VCaP (cell line): ENCODE measurements around the gene DCAF12.
A peak's percentile ranks its signal among the peaks of the same experiment; 100 is the strongest.

Source experiments
- H3K27ac ChIP-seq: fragments of 450-650 bp; 2 replicates; pipeline ENCODE4 v1.5.1; 2017
- TF ChIP-seq, protein P1 (sequence below): fragments of 450-650 bp; conservative IDR thresholded peaks from 2 replicates; pipeline ENCODE4 v1.5.1; 2017; ENCODE audit warnings: mild to moderate bottlenecking, moderate library complexity

DCAF12 gene

DNA sequence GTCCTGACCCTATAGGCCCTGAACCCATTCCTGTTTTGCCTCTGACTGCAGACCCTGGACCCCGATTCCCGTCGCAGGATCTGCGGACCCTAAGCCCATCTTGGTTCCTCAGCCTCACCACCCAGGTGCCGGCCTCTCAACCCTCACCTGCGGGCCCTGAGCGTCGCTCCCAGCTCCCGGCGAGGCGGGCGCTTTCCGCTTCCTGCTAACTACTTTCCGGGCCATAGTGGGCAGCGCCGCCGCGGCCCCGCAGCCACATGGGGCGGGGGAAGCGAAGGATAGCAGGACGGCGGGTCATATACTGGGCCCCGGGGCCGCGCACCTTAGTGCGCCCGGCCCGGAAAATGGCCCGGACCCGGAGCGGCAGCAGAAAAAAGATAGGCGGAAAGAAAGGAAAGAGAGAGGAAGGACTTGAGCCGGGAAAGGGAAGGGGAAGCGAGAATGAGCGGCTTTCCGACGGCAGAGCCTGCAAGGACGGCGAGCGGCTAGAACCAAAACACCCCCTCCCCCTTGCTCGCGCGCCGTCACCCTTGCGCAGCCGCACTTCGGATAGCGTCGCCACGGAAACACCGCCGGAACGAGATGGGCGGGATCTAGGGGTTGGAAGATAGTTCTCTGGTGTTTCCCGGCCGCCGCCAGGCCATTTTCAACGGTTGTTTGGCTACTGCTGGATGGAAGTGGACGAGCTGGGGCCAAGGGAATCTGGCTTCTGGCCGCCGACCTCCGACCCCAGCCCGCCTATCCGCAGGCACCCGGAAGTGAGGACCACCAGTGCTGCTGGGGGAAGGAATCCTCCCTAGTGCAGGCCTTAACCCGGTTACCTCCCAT, at the start of gene DCAF12:
TSS of gene DCAF12 (minus strand) at position 492 of the 828 bp plus-strand sequence. CDS start at position 225, 267 bp downstream.
- peak within 1 kb of the TSS; percentile 97 for H3K27ac ChIP-seq
- TF ChIP-seq, protein P1, sequence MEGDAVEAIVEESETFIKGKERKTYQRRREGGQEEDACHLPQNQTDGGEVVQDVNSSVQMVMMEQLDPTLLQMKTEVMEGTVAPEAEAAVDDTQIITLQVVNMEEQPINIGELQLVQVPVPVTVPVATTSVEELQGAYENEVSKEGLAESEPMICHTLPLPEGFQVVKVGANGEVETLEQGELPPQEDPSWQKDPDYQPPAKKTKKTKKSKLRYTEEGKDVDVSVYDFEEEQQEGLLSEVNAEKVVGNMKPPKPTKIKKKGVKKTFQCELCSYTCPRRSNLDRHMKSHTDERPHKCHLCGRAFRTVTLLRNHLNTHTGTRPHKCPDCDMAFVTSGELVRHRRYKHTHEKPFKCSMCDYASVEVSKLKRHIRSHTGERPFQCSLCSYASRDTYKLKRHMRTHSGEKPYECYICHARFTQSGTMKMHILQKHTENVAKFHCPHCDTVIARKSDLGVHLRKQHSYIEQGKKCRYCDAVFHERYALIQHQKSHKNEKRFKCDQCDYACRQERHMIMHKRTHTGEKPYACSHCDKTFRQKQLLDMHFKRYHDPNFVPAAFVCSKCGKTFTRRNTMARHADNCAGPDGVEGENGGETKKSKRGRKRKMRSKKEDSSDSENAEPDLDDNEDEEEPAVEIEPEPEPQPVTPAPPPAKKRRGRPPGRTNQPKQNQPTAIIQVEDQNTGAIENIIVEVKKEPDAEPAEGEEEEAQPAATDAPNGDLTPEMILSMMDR = 0 out of 2 replicates have a peak, but pooled peaks have one; percentile 8

DNA sequence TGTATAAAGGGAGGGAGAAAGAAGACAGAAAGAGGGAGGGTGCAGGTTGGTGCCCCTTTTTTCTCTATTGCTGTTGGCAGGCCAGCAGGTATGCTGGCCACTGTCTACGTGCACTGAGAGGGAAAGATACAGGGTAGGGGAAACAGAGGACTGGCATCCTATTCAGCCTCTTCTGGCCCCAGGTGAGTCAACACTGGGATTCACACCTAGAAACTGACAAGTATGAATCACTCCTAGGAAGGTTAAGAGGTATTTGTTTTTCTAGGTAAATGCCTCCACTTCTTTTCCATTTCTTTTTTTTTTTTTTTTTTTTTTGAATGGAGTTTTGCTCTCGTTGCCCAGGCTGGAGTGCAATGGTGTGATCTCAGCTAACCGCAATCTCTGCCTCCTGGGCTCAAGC, 49.6 kb upstream of the DCAF12 start:
- H3K27ac ChIP-seq = no peak overlapping the region
- TF ChIP-seq, protein P1 = no peak

DNA sequence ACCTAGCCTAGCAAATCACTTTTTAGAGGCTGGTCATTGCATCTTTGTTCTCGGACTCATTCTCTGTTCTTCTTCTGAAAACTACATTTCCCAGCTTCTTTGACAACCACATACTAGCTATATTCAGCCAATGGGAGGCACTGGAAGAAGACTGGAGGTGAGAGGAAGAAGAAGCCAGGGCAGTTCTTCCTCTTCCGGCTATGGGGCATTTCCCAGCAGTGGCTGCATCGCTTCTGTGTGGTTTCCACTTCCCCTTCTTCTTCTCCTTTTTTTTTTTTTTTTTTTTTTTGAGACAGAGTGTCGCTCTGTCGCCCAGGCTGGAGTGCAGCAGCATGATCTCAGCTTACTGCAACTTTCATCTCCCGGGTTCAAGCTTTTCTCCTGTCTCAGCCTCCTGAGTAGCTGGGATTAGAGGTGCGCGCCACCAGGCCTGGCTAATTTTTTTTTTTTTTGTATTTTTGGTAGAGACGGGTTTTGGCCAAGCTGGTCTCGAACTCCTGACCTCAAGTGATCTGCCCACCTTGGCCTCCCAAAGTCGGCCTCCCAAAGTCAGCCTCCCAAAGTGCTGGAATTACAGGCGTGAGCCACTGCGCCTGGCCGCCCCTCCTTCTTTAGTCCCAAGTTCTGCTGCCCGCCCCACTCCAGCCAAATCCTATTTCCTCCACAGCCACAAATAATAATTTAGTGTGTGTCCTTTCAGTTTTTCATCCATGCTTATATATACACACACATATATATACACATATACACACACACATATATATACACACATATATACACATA, 45.4 kb upstream of the DCAF12 start:
- TF ChIP-seq, protein P1 = no peak
- peak overlapping the region; percentile 32 for H3K27ac ChIP-seq

DNA sequence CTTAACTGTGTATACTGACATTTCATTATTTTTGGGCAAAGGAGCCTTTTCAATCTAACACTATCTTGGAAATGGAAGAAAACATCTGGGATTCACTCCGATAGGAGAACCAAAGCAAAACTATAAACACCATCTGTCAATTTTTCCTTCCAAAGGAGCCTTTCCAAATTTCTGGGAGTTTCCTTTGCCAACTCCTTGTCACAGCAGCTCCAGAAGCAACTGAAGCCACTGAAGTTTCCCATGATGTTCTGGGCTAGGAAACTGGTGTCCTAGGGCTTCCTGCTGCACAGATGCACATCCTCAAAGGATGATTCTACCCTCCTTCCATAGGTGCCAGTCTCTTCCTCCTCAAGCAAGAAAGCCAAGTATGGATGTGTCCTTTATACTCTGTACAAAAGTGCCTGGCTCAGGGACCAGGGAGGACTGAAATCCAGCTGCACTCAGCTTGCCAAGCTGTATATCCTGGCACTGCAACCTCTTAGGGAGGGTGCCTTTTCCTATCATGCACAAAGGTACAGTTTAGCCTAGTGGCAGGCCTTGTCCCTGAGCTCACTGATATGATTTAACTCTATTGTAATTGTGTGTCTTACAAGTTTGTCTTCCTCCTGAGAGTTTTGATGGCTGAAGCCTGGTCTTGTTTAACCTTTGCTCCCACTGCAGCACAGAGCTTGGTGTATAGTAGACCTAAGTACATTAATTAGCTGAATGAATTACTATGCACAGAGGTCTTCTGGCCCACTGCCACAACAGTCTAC, 43.9 kb upstream of the DCAF12 start:
- TF ChIP-seq, protein P1 = no peak; the same call in 1 of the 2 replicates
- H3K27ac ChIP-seq = peak overlapping the region; percentile 32

DNA sequence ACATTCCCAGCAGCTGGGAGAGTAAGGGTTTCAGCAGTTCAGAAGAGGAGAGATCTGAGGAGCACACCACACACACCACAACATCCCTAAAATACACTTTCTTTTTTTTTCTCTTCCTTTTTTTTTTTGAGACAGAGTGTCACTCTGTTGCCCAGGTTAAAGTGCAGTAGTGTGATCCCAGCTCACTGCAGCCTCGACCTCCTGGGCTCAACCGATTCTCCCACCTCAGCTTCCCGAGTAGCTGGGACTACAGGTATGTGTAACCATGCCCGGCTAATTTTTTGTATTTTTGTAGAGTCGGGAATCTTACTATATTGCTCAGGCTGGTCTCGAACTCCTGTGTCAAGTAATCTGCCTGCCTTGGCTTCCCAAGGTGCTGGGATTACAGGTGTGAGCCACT, 42.6 kb upstream of the DCAF12 start:
- H3K27ac ChIP-seq = no peak overlapping the region
- TF ChIP-seq, protein P1 = no peak

DNA sequence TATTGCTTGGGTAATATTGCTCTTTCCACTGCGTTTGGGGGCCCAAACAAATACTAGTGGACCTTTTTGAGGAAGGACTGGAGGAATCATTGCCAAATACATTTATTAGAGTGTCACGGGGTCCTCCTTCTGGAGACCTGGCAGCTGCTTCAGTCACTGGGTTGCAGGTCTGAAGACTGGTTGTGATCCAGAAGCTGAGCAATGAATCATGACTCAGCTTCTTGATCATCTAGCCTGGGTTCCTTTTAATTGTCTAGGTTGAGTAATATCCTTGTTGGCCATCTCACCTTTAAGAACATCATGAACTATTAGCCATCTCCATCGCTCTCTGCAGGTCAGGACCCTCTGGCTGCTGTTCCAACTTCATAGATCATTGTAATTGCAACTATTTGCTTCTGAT, 36.9 kb upstream of the DCAF12 start:
- TF ChIP-seq, protein P1 = no peak
- H3K27ac ChIP-seq = no peak overlapping the region
